DOHH2 (cell line): Measurements from ENCODE around the gene SLC39A2.

ENCODE experiments used
- CTCF ChIP-seq: fragments of 200-600 bp; sonication (generic); IDR thresholded peaks from one replicate; pipeline ENCODE4 v1.5.1; 2014; ENCODE audit warnings: antibody characterized with exemption, mild to moderate bottlenecking, low read depth, low read length; ENCODE audit not compliant: poor library complexity, severe bottlenecking
- EZH2phosphoT487 ChIP-seq: fragments of 200-600 bp; sonication (generic); IDR thresholded peaks from 2 replicates; pipeline ENCODE4 v1.6.1; 2017; ENCODE audit warnings: borderline replicate concordance, mild to moderate bottlenecking, antibody characterized with exemption, low read length, moderate library complexity, mixed read lengths

GRCh38 chr14:21036751-21037150 is 37.7 kb downstream of the SLC39A2 start:
- TF ChIP-seq CTCF (no peak), EZH2phosphoT487 (no peak)
